Stimulated activated CD8-positive, alpha-beta memory T cell treated with anti-CD3 and anti-CD28 coated beads, Interleukin-15, amount 100 ng/mL, for 1 hour (primary cell): ENCODE data around the gene LYSET.
A peak's percentile ranks its signal among the peaks of the same experiment; 100 is the strongest.
"Not testable (repeated sequence)": the region's sequence is repeated elsewhere in the genome, so short reads cannot be mapped to it uniquely, and the experiment has no call there.

ENCODE experiments used
- DNase-seq: peaks from one replicate; pipeline ENCODE4 v3.0.0-alpha.2; 2020; ENCODE audit warnings: low read depth

The LYSET gene, protein sequence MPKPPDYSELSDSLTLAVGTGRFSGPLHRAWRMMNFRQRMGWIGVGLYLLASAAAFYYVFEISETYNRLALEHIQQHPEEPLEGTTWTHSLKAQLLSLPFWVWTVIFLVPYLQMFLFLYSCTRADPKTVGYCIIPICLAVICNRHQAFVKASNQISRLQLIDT

GRCh38 chr14:93184391-93185348 is at the start of gene LYSET, which contains the start of gene MOAP1:
LYSET (plus strand) TSS chr14:93185317; CDS start chr14:93185406, 89 bp downstream.
MOAP1 (minus strand) TSS chr14:93184897; CDS start chr14:93184242, 655 bp downstream.
- peak; percentile 76 for DNase-seq

DNA sequence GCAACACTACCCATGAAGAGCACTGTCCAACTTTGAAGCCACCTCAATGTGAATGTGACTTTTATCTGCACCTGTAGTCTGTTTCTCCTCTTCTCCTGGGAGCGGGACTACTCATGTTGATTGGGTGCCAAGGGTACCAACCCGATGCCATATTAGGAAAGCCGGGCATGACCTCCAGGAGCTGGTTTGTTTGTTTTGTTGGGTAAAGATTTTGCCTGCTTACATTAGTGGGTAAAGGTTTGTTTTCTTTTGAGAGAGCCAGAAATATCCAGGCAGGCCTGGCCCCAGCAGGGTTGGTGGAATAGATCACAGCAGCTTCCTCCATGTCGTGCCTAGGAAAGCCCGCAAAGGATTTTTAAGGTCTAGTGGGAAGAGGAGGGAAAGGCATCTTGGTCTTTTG is 49.7 kb upstream of the LYSET start:
- DNase-seq, result no peak

- DNase-seq, result no peak
These were observed 49.1 kb upstream of the LYSET start for GRCh38 chr14:93136009-93136408.

DNA sequence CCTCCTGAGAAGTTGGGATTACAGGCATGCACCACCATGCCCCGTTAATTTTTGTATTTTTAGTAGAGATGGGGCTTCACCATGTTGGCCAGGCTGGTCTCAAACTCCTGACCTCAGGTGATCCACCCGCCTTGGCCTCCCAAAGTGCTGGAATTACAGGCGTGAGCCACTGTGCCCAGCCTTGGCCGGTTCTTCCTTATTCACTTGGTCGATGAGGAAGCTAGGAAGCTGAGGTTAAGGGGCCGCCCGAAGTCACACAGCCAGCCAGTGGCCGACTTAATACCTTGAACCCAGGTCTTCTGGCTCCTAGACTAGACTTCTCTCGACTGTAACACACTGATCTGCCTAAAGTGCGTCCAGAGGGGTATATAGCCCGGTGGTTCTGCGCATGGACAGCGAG is 48.6 kb upstream of the LYSET start:
- not testable (repeated sequence) for DNase-seq

GRCh38 chr14:93137864-93138263 is 47.3 kb upstream of the LYSET start:
- no peak for DNase-seq

GRCh38 chr14:93142854-93143652 is 42.1 kb upstream of the LYSET start:
- no peak for DNase-seq

GRCh38 chr14:93146119-93146518 is 39.0 kb upstream of the LYSET start:
- no peak for DNase-seq

- DNase-seq, result no peak
These were observed 36.1 kb upstream of the LYSET start for GRCh38 chr14:93148979-93149378.

DNA sequence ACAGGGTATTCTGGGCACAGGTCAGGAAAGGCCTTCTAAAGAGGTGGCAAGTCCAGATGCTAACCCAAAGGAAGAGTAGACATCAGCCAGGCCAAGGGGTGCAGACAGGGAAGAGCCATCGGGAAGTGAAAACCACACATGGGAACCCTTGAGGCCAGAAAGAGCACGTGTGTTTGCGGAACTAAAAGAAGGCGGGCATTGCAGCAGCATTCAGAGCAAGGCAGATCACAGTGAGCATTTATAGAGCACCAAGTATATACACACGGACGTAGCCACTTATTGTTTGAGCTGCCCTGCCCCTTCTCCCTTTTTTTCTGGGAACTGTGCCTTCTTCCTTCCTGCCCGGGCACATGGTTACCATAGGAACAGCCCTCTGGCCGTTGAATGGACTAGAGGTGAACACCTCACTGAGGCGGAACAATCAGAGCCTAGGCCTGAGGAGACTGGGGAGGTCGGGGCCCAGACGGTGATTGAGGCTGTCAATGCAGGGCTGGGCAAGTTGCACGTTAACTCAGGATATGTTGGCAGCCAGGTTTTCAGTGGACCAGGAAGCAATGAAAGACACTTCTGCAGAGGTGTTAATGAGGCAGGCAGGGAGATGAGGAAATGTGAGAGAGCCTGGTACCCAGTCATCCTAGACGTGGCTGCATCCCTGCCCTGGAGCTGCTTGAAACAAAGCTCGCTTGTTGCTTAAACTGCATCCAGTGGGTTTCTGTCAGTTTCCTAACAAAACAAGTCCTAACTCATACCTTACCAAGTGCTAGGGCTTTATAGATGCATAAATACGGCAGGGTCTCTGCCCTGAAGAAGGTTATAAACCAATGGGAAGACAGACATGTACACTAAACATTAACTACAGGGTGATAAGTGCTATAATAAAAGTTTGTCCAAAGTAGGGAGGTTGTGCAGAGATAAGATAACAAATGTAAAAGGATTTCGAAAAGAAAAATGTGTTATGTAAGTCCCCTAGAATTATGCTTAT is 34.6 kb upstream of the LYSET start:
- DNase-seq, result no peak

GRCh38 chr14:93153121-93153520 is 32.0 kb upstream of the LYSET start:
- no peak for DNase-seq

DNA sequence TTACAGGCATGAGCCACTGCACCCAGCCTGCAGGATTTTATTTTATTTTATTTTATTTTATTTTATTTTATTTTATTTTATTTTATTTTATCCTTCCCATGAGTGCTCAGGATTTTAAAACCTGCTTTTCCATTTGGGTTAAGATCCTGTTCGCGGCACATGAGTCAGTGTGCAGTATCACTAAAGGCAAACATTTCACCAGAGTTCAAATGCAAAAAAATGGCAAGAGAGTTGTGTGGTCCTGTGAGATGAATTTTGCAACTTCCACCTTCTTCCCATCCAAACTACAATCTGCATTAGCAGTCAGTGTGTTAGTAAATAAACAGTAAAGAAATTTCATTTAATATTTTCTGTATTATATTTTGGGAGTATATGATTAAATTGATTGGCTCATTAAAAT is 29.4 kb upstream of the LYSET start:
- no peak for DNase-seq

- no peak for DNase-seq
These were observed 28.3 kb upstream of the LYSET start for GRCh38 chr14:93156693-93157369.

DNA sequence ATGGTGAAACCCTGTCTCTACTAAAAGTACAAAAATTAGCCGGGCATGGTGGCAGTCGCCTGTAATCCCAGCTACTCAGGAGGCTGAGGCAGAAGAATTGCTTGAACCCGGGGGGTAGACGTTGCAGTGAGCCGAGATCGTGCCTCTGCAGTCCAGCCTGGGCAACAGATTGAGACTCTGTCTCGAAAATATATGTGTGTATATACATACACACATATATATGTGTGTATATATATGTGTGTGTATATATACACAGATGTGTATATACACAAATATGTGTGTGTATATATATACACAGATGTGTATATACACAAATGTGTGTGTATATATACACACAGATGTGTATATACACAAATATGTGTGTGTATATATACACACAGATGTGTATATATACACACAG is 26.8 kb upstream of the LYSET start:
- DNase-seq, result not testable (repeated sequence)

DNA sequence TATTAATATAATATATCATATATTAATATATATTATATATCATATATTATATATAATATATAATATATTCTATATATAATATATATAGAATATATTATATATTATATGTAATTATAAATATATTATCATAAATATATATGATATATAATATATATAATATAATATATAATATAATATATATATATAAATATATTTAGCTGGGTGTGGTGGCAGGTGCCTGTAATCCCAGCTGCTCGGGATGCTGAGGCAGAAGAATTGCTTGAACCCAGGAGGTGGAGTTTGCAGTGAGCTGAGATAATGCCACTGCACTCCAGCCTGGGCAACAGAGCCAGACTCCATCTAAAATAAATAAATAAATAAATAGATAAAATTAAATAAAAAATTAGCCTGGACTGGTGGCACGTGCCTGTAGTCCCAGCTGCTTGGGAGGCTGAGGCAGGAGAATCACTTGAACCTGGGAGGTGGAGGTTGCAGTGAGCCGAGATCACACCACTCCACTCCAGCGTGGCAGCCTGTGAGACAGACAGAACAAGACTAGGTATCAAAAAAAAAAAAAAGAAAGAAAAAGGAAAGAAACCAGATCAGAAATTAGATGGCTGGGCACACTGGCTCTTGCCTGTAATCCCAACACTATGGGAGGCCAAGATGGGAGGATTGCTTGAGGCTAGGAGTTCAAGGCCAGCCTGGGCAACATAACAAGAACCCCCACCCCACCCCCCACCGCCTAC is 25.3 kb upstream of the LYSET start:
- DNase-seq, result not testable (repeated sequence)

DNA sequence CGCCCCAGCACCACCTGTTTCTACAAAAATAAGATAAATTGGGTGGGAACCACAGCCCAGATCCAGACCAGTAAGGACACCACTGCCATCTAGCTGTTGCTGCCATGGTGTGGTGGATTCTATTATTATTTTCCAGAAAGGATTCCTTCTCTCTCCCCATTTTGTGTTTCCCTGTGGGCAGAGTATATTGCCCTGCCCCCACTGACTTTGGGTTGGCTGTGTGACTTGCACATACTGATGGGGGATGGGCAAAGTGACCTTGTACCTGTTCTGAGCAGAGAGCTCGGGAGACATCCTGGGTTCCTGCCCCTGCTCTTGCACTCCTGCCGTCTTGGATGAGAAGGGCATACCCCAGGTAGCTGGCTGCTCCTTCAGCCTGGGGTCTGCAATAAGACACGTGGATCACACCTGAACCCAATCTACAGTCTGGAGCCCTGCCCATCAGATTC is 24.7 kb upstream of the LYSET start:
- no peak for DNase-seq

DNA sequence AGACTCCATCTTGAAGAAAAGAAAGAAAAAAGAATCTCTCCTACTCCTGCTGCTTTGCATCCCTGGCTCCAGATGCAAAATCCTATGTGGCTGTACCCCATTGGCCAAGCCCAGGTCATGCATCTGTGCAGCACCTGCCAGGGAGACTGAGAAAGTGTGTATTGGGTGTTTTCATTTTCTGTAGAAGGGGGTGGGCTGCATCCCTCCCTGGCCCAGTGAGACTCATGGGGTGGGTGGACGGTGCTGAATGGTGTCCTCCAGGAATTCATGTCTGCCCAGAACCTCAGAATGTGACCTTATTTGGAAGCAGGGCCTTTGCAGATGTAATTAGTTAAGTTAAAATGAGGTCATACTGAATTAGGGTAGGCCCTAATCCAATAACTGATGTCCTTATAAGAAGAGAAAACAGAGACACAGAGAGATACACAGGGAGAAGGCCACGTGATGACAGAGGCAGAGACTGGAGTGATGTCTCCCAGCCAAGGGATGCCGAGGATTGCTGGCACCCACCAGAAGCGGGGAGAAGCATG is 23.6 kb upstream of the LYSET start:
- DNase-seq, result no peak

DNA sequence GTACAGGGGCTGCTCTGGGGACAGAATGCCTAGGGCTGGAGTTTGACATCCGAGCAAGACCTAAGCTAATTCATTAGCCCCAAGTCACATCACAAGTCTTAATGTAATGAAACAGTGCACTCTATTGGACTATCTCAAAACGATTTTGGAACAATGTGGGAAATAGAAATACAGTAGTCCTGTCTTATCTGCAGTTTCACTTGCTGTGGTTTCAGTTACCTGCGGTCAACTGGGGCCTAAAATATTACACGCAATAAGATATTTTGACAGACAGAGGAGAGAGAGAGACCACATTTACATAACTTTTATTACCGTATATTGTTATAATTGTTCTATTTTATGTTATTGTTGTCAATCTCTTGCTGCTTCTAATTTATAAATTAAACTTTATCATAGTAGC is 21.6 kb upstream of the LYSET start:
- no peak for DNase-seq

DNA sequence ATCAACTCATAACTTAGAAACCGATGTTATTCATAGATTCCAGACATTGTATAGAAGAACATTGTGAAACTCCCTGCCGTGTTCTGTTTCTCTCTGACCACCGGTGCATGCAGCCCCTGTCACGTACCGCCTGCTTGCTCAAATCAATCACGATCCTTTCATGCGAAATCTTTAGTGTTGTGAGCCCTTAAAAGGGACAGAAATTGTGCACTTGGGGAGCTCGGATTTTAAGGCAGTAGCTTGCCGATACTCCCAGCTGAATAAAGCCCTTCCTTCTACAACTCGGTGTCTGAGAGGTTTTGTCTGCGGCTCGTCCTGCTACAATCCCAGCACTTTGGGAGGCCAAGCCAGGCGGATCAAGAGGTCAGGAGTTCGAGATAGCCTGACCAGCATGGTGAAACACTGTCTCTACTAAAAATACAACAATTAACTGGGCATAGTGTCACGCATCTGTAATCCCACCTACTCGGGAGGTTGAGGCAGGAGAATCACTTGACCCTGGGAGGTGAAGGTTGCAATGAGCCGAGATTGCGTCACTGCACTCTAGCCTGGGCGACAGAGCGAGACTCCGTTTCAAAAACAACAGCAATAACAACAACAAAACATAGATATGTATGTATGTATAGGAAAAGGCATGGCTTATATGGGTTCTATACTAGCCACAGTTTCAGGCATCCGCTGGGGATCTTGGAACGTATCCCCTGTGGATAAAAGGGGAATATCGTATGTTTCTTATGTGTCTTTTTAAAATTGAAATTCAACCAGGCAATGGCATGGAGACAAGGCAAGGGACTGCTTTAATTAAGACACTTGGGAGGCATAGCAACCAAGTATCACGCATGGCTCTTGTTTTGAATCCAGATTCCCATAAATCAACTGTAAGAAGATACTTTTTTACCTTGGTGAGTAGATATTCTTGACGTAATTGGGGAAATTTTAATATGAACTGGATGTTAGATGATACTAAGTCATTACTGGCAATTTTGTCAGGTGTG is 19.5 kb upstream of the LYSET start:
- DNase-seq, result not testable (repeated sequence)
